ENCODE measurements around the gene KCNK3. TPM values are rescaled to one million over a fixed set of nuclear protein-coding genes. Genes with fewer than 3 reads are reported as not detected.
A peak's percentile ranks its signal among the peaks of the same experiment; 100 is the strongest.

KCNK3 gene
- total RNA-seq, 4 donors from 2014 or later, result 1.6 to 7.7 (median 3.5) TPM

- TF ChIP-seq, protein P1, sequence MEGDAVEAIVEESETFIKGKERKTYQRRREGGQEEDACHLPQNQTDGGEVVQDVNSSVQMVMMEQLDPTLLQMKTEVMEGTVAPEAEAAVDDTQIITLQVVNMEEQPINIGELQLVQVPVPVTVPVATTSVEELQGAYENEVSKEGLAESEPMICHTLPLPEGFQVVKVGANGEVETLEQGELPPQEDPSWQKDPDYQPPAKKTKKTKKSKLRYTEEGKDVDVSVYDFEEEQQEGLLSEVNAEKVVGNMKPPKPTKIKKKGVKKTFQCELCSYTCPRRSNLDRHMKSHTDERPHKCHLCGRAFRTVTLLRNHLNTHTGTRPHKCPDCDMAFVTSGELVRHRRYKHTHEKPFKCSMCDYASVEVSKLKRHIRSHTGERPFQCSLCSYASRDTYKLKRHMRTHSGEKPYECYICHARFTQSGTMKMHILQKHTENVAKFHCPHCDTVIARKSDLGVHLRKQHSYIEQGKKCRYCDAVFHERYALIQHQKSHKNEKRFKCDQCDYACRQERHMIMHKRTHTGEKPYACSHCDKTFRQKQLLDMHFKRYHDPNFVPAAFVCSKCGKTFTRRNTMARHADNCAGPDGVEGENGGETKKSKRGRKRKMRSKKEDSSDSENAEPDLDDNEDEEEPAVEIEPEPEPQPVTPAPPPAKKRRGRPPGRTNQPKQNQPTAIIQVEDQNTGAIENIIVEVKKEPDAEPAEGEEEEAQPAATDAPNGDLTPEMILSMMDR (IDR thresholded peaks at IDR 0.05), result no peak
- peak; percentile 67 for DNase-seq (ENCODE audit: low spot score)
- ATAC-seq (ENCODE audit: low FRiP score), result peak; percentile 33
Measured at GRCh38 chr2:26770986-26771586, 78.6 kb downstream of the KCNK3 start.

- ATAC-seq (ENCODE audit: low FRiP score) (peak; percentile 59), DNase-seq (ENCODE audit: low spot score) (peak; percentile 75)
- TF ChIP-seq, protein P1 (IDR thresholded peaks at IDR 0.05), result no peak
Measured at GRCh38 chr2:26772064-26773001, 79.8 kb downstream of the KCNK3 start.

- no peak for ATAC-seq (ENCODE audit: low FRiP score)
- TF ChIP-seq, protein P1 (IDR thresholded peaks at IDR 0.05), result no peak
- no peak for DNase-seq (ENCODE audit: low spot score)
Measured at GRCh38 chr2:26776195-26776800, 83.8 kb downstream of the KCNK3 start.

- TF ChIP-seq, protein P1 (IDR thresholded peaks at IDR 0.05), result no peak
- ATAC-seq (ENCODE audit: low FRiP score) (no peak), DNase-seq (ENCODE audit: low spot score) (no peak)
Measured at GRCh38 chr2:26778098-26778497, 85.6 kb downstream of the KCNK3 start.

- no peak for DNase-seq (ENCODE audit: low spot score)
- TF ChIP-seq, protein P1 (IDR thresholded peaks at IDR 0.05), result no peak
- peak; percentile 61 for ATAC-seq (ENCODE audit: low FRiP score)
Measured at GRCh38 chr2:26778507-26778906, 86.0 kb downstream of the KCNK3 start.

DNA sequence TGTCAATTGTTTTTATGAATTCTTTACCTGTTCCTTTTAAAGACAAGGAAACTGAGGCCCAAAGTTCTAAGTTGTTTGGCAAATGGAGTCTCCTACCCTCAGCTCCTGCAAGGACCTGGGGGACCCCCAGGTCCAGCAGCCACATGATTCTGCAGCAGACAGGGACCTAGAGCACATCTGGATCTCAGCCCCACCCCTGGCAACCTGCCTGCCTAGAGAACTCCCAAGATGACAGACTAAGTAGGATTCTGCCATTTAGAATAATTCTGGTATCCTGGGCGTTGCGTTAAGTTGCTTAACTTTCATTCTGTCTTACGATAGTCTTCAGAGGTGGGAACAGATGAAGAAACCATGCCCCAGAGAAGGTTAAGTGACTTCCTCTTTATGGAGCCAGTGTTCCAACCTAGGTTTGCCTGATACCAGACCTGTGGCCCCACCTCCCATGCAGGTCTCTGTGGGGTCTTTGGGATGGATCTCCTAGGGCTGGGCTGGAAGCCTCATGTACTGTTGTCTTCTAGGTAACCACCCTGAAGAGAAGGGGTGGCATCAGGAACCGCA, 87.8 kb downstream of the KCNK3 start:
- ATAC-seq (ENCODE audit: low FRiP score) (no peak), DNase-seq (ENCODE audit: low spot score) (no peak)
- TF ChIP-seq, protein P1 (IDR thresholded peaks at IDR 0.05), result no peak

Small RNAs within 50 kb of the gene (small RNA-seq; reads per million reads assigned to genes)
- gene AC015977.1, result not detected

Other genes with a start within 250 kb of the KCNK3 start
- gene OTOF, start 214.6 kb upstream of the KCNK3 start, total RNA-seq, result under 1 TPM in 1 of 4 donors, not detected in 3; 0.06 TPM
- not detected for gene CIB4, start 51.4 kb upstream of the KCNK3 start, total RNA-seq
- gene SLC35F6, start 71.6 kb downstream of the KCNK3 start, total RNA-seq, result 10 to 100 TPM; 43.0 to 84.9 (median 57.7) TPM
- gene CENPA, start 93.3 kb downstream of the KCNK3 start, total RNA-seq, result 1 to 10 TPM in 1 of 4 donors, under 1 TPM in 1, not detected in 2; 0.46 to 1.1 TPM
- gene DPYSL5, start 155.4 kb downstream of the KCNK3 start, total RNA-seq, result not detected

Data from omental fat pad (tissue), 4 donors.